Breast epithelium (tissue), 4 donors: ENCODE results near the gene TTC4. TPM values are rescaled to one million over a fixed set of nuclear protein-coding genes. Genes with fewer than 3 reads are reported as not detected.

Experiments
- DNase-seq, 2 donors: peaks; one replicate each; pipeline ENCODE4 v3.0.0-alpha.2; 2019; ENCODE audit warnings: low spot score in 2 of 2
- H3K27ac ChIP-seq, 2 donors: fragments of 200-600 bp; sonication (generic) in 1 of 2; one replicate each; pipeline ENCODE4 v1.5.1; 2016 to 2019; ENCODE audit warnings: mild to moderate bottlenecking in 1 of 2
- H3K27me3 ChIP-seq, 2 donors: fragments of 200-600 bp; sonication (generic) in 1 of 2; one replicate each; pipeline versions ENCODE4 v1.5.1 to v1.6.0; 2017 to 2019; ENCODE audit warnings: control low read depth in 1 of 2, mild to moderate bottlenecking in 1 of 2
- H3K36me3 ChIP-seq: fragments of 200-600 bp; one replicate; pipeline ENCODE4 v1.5.1; 2019
- H3K4me1 ChIP-seq, 2 donors: fragments of 200-600 bp; sonication (generic); one replicate each; pipeline ENCODE4 v1.5.1; 2016 to 2019; ENCODE audit warnings: control low read depth in 1 of 2
- H3K4me3 ChIP-seq, 3 donors: fragments of 200-600 bp; sonication (generic); 1 replicate in 2 of 3; 2 replicates in 1 of 3; pipeline ENCODE4 v1.5.1; 2016 to 2019; ENCODE audit warnings: mild to moderate bottlenecking in 3 of 3, moderate library complexity in 2 of 3
- H3K9me3 ChIP-seq, 2 donors: fragments of 200-600 bp; sonication (generic) in 1 of 2; one replicate each; pipeline ENCODE4 v1.5.1; 2016 to 2019; ENCODE audit warnings: control low read depth in 1 of 2
- CTCF ChIP-seq, 3 donors: fragments of 450-650 bp; IDR thresholded peaks; one replicate each; pipeline ENCODE4 v1.5.1; 2016 to 2017; ENCODE audit warnings: antibody characterized with exemption in 3 of 3, mild to moderate bottlenecking in 3 of 3, moderate library complexity in 3 of 3
- POLR2A ChIP-seq: fragments of 450-650 bp; IDR thresholded peaks from one replicate; pipeline ENCODE4 v1.6.1; 2016; ENCODE audit warnings: antibody characterized with exemption, mild to moderate bottlenecking, moderate library complexity
- POLR2AphosphoS5 ChIP-seq, 3 donors: sonication (generic); formaldehyde crosslinking; IDR thresholded peaks; one replicate each; pipeline ENCODE4 v1.6.1; 2017; ENCODE audit warnings: antibody characterized with exemption in 3 of 3
- intact Hi-C: fragments of 100-400 bp; cut with DNase I; formaldehyde crosslinking; loops from one replicate; pipeline ENCODE4 v1.15.1; 2023; ENCODE audit warnings: low total_unique reads
- total RNA-seq, 3 donors: library from RNA; depleted of rRNA; stranded (reverse); fragments of >200 nt; gene quantifications; one replicate each; pipeline ENCODE4 v1.1.0, GENCODE V29; 2016

Gene TTC4
- total RNA-seq, 3 donors from 2014 or later, result 18.2 to 33.8 (median 26.9) TPM

- no peaks in the 10 kb centered on the region for H3K4me1 ChIP-seq
- no peak overlapping the region for H3K4me3 ChIP-seq
- H3K27ac ChIP-seq, result no peak overlapping the region
- no peaks in the 10 kb centered on the region for H3K9me3 ChIP-seq
- no peaks in the 10 kb centered on the region for H3K27me3 ChIP-seq
- no peaks in the 10 kb centered on the region for H3K36me3 ChIP-seq
- DNase-seq, result no peak
- no peak for TF ChIP-seq POLR2AphosphoS5 (IDR thresholded peaks at IDR 0.05)
- no peak for TF ChIP-seq POLR2A
- intact Hi-C loops, result loop anchor here (2.0 kb wide), 1 partner anchor 113 kb away; no protein-coding TSS in a partner anchor
These were observed 30.2 kb upstream of the TTC4 start for GRCh38 chr1:54685335-54685905.

GRCh38 chr1:54686155-54686554 is 29.5 kb upstream of the TTC4 start:
- Histone ChIP-seq H3K27me3 (no peaks in the 10 kb centered on the region), H3K4me1 (no peaks in the 10 kb centered on the region), H3K36me3 (no peaks in the 10 kb centered on the region), H3K27ac (no peak overlapping the region), H3K9me3 (no peaks in the 10 kb centered on the region), H3K4me3 (no peak overlapping the region)
- no peak for DNase-seq
- no peak for TF ChIP-seq POLR2A
- intact Hi-C loops, result no loop called here

- Histone ChIP-seq H3K27ac (no peak overlapping the region), H3K9me3 (no peaks in the 10 kb centered on the region), H3K36me3 (no peaks in the 10 kb centered on the region), H3K4me1 (no peaks in the 10 kb centered on the region), H3K27me3 (no peaks in the 10 kb centered on the region), H3K4me3 (no peak overlapping the region)
- DNase-seq, result no peak
- no peak for TF ChIP-seq POLR2A
- no peak for TF ChIP-seq CTCF (IDR thresholded peaks at IDR 0.05)
- TF ChIP-seq POLR2AphosphoS5 (IDR thresholded peaks at IDR 0.05), result no peak
- intact Hi-C loops, result no loop called here
These were observed 20.9 kb upstream of the TTC4 start for GRCh38 chr1:54694771-54695170.

- no peak for TF ChIP-seq POLR2AphosphoS5 (IDR thresholded peaks at IDR 0.05)
- no peaks in the 10 kb centered on the region for H3K4me1 ChIP-seq
- no peaks in the 10 kb centered on the region for H3K36me3 ChIP-seq
- H3K4me3 ChIP-seq, result no peak overlapping the region
- no peaks in the 10 kb centered on the region for H3K27me3 ChIP-seq
- H3K27ac ChIP-seq, result no peak overlapping the region
- intact Hi-C loops, result no loop called here
- H3K9me3 ChIP-seq, result no peaks in the 10 kb centered on the region
- DNase-seq, result no peak
These were observed 20.4 kb upstream of the TTC4 start for GRCh38 chr1:54695221-54695620.

- no peak for DNase-seq
- Histone ChIP-seq H3K27ac (no peak overlapping the region), H3K27me3 (no peaks in the 10 kb centered on the region), H3K9me3 (no peaks in the 10 kb centered on the region), H3K4me1 (no peaks in the 10 kb centered on the region), H3K4me3 (no peak overlapping the region), H3K36me3 (no peaks in the 10 kb centered on the region)
- TF ChIP-seq POLR2AphosphoS5 (IDR thresholded peaks at IDR 0.05), result no peak
- no peak for TF ChIP-seq CTCF (IDR thresholded peaks at IDR 0.05)
- TF ChIP-seq POLR2A, result no peak
- intact Hi-C loops, result no loop called here
These were observed 19.9 kb upstream of the TTC4 start for GRCh38 chr1:54695764-54696163.

GRCh38 chr1:54696262-54696661 is 19.4 kb upstream of the TTC4 start:
- TF ChIP-seq POLR2A (no peak), CTCF (IDR thresholded peaks at IDR 0.05) (no peak), POLR2AphosphoS5 (IDR thresholded peaks at IDR 0.05) (no peak)

GRCh38 chr1:54697896-54698295 is 17.8 kb upstream of the TTC4 start:
- H3K4me3 ChIP-seq, result no peak overlapping the region
- H3K9me3 ChIP-seq, result no peaks in the 10 kb centered on the region
- H3K27me3 ChIP-seq, result no peaks in the 10 kb centered on the region
- no peaks in the 10 kb centered on the region for H3K4me1 ChIP-seq
- DNase-seq, result no peak
- TF ChIP-seq CTCF (IDR thresholded peaks at IDR 0.05) (no peak), POLR2AphosphoS5 (IDR thresholded peaks at IDR 0.05) (no peak), POLR2A (no peak)
- no peak overlapping the region for H3K27ac ChIP-seq
- intact Hi-C loops, result no loop called here
- no peaks in the 10 kb centered on the region for H3K36me3 ChIP-seq

More at GRCh38 chr1:54696262-54696661, 19.4 kb upstream of the TTC4 start:
- H3K27me3 ChIP-seq, result no peaks in the 10 kb centered on the region
- no peak overlapping the region for H3K4me3 ChIP-seq
- H3K27ac ChIP-seq, result no peak overlapping the region
- DNase-seq, result no peak
- H3K9me3 ChIP-seq, result no peaks in the 10 kb centered on the region
- no peaks in the 10 kb centered on the region for H3K4me1 ChIP-seq
- no peaks in the 10 kb centered on the region for H3K36me3 ChIP-seq
- intact Hi-C loops, result no loop called here
